RPMI7951 (cell line): ENCODE results near the gene GULP1. TPM values are rescaled to one million over a fixed set of nuclear protein-coding genes. Genes with fewer than 3 reads are reported as not detected.
"Not testable (repeated sequence)": the region's sequence is repeated elsewhere in the genome, so short reads cannot be mapped to it uniquely, and the experiment has no call there.

Source experiments
- DNase-seq: peaks from one replicate; pipeline ENCODE4 v3.0.0-alpha.2; 2012; ENCODE audit warnings: low read depth
- total RNA-seq: library from RNA; depleted of rRNA; stranded (reverse); fragments of >200 nt; shearing (Covaris generic); gene quantifications from 2 replicates; pipeline ENCODE4 v1.2.3, GENCODE V29; 2014

GULP1 gene
- total RNA-seq, 1 experiment from 2014 or later: 87.0 TPM

- no peak for DNase-seq
These were observed 235.5 kb downstream of the GULP1 start for GRCh38 chr2:188527141-188527540.

GRCh38 chr2:188527581-188527993 lies 235.9 kb downstream of the GULP1 start:
- DNase-seq: no peak

DNA sequence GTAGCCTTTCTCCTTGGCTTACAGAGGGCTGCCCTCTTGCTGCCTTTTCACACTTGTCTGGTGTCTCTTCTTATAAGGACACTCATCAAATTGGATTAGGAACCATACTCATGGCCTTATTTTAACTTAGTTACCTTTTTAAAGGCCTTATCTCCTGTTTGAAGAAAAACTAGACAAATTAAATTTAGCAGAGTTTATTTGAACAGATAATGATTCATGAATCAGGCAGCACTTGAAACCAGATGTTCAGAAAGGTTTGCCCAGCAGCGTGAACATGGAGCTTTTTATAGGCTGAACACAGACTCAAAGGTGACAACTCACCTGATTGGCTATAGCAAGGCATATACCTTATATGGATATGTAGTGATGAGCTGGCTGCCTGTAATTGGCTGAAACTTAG lies 238.0 kb downstream of the GULP1 start:
- no peak for DNase-seq

DNA sequence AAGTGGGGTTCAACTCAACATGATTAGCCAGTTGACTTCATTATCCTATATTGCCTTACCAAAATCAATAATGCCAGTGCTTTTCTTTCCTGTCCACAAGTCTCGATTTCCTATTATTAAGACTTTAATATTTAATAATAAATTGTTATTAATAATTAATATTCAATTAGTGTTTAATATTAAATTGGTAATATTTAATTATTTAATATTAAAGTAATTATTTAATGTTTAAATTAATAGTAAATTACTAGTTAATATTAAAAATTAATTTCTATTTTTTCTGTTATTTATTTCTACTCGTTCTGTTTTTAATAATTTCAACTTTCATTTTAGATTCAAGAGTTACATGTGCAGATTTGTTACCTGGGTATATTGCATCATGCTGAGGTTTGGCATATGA lies 243.2 kb downstream of the GULP1 start:
- no peak for DNase-seq

DNA sequence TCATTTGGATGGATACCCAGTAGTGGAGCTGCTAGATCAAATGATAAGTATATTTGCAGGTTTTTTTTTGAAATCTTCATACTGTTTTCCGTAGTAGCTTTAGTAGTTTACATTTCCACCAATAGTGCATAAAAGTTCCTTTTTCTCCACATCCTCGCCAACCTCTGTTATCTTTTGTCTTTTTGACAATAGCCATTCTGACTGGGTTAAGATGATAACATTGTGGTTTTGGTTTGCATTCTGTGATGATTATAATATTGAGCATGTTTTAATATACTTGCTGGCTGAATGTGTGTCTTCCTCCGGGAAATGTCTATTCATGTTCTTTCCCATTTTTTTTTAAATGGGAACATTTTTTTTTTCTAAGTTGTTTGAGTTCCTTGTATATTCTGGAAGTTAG lies 260.0 kb downstream of the GULP1 start:
- no peak for DNase-seq

- DNase-seq: no peak
These were observed 265.4 kb downstream of the GULP1 start for GRCh38 chr2:188557081-188557480.

GRCh38 chr2:188559455-188559854 lies 267.8 kb downstream of the GULP1 start:
- not testable (repeated sequence) for DNase-seq

GRCh38 chr2:188561473-188561979 lies 269.9 kb downstream of the GULP1 start:
- DNase-seq: no peak

DNA sequence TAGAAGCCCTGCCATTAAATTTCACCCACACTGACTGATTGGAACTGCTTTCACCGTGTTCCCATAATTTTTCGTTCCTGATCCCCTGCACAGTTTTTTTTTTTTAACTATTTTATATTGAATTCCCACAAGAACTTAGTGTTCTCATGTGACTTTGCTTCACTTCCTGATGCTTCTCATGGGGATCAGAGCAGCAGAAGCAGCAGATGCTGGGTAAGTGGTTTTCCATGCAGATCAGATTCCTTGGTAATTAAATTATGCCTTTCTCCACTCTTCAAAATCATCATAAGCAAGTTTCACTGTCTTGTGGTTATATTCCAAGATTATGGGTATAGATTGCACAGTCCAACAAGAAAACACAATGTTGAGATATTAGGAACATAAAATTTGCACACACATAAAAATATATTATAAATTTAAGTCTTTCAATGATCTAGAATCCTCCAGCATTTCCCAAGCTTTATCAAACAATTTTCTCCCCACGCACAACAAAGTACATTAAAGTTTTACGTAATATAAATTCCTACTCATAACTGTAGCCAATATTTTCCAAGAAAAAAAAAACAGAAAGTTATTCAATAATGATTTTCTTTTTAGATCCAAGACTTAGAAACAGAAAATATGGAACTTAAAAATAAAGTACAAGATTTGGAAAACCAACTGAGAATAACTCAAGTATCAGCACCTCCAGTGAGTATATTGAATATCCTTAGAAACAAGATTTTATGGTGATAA lies 277.9 kb downstream of the GULP1 start:
- no peak for DNase-seq

DNA sequence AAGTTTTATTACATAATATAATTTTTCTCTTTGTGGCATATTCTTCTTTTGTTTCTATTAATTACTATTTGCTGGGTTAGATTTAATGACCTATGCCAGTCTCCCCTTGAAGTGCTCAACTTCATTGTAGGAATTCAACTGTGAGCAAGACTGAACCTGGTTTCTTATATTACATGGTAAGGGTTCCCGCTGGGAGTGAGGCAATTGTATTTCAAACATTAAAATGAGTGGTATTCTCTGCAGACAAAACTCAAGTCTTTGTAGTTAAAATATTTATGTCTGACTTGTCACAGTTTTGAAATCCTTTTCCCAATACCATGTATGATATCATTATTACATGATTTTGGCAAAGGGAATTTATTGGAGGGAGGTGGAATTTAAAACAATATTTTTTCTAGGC lies 278.7 kb downstream of the GULP1 start:
- no peak for DNase-seq

- no peak for DNase-seq
These were observed 280.0 kb downstream of the GULP1 start for GRCh38 chr2:188571543-188572303.

- DNase-seq: no peak
These were observed 280.9 kb downstream of the GULP1 start for GRCh38 chr2:188572592-188572991.

DNA sequence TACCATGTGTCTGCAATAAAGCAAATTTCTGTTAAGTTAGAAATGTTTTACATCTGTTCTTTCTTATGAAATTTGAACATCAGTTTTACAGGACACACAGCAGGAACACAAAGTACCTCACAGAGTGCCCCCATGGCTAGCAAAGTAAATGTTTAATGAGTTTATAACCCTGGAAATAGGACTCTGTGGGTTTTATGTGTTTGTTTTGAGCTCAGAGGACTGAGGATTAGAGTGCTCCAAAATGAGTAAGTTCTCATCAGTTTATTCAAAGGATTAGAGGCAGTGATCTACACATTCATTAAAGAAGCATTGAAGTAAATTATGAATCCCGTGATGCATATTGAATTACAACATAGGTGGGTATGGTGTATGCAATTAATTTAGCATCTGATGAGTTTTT lies 281.8 kb downstream of the GULP1 start:
- no peak for DNase-seq

- no peak for DNase-seq
These were observed 284.3 kb downstream of the GULP1 start for GRCh38 chr2:188576006-188576405.

DNA sequence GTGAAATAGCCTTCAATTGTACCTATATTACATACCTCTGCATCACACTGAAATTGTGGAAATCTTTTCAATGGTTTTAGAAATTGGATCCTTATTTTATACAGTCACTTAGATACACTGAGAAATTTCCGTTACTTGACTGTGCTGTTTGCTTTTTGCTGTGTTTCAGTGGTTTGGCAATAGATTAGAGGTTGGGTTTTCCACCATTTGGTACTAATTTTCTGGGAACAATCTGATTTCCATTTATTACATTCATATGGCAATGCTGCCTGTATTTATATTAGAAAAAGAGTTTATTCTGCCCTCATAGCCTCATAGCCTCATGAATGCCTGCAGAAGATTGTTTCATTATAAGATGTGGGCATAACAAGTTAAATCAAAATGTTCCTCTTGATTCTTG lies 285.0 kb downstream of the GULP1 start:
- peak; percentile 34 for DNase-seq

GRCh38 chr2:188577231-188577630 lies 285.6 kb downstream of the GULP1 start:
- DNase-seq: no peak

DNA sequence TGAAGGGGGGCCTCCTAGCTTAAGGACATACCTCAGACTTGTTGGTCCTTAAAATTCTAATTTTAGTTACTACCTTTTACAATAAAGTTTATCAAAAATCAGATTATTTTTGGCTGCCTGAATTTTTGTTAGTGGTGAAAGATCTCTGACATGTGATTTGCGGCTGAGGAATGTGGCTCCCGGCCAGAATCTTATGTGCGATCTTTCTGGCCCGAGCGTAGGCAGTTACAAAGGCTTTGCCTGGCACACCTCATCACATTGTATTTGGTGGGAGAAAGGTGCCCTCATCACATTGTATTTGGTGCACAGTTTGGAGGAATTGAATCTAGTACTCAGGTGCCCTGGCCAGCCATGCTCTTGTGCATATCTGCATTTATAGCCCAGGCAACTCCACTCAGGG lies 289.1 kb downstream of the GULP1 start:
- no peak for DNase-seq

DNA sequence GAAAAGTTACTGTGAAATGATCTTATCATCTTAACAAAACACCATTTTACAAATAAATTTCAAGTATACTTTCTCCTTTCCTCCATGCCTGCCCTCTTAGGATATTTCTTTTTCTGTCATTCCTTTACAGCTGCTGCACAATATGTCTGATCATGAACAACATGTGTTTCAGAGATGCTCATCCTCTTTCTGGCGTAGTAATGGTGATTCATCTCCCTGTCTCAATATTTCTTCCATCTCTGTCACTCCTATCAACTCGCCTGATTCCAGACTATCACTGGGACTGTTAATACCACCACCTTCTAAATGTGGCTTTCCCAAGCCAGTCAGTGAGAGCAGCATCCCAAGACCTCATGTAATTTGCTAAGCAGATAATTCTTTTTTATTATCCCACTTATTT lies 290.5 kb downstream of the GULP1 start:
- DNase-seq: peak; percentile 39

- no peak for DNase-seq
These were observed 296.6 kb downstream of the GULP1 start for GRCh38 chr2:188588235-188588634.

GRCh38 chr2:188596054-188596453 lies 304.4 kb downstream of the GULP1 start:
- DNase-seq: no peak

DNA sequence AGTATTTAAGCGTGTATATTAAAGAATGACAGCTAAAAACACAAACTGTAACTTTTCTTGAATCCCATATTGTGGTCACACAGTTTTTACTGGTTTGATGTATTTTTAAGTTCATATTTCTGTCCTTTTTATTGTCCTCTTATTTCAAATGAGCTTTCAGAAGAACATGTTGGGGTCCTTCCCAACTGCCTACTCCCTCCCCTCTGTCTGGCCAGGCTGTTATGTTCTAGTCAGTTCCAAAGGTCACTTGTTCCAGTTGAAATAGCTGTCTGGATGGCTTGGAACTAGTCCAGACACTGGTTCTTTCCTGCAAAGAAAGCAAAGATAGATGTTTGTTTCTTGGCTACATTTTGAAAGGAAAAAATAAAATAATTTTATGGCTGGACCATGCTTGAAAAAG lies 306.9 kb downstream of the GULP1 start:
- peak; percentile 18 for DNase-seq

- peak; percentile 18 for DNase-seq
These were observed 307.5 kb downstream of the GULP1 start for GRCh38 chr2:188599140-188599539.

DNA sequence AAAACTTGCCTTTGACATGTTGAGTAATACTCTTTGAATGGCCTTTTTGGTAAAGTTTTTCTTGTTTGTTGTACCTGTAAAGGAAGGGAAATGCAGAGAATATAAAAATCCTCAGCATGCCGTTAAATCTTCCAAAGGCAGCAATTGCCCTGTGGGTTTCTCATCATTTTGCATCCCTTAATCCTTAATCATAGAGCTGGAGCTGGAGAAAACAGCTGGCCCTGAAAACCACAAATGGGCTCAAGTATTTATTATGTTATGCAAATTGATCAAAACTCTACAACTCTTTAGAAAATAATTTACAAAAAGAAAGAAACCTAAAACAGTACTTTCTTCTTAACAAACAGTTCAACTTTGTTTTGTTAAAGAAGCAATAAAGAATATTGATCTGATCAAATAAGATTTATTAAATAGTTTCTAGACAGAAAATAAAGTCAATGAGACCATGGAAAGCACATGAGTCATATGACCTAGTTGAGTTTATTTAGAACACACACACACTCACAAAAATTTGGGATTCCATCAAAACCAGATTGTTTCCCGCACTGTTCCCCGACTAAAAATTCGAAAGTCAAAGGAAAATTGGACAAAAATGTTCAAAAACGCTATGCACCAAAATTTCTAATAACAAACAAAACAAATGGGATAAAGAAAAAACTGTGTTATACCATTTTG lies 309.0 kb downstream of the GULP1 start:
- DNase-seq: peak; percentile 84
